ENCODE data around the gene TMEM190. TPM values are rescaled to one million over a fixed set of nuclear protein-coding genes. Genes with fewer than 3 reads are reported as not detected.
A peak's percentile ranks its signal among the peaks of the same experiment; 100 is the strongest.

Gene TMEM190
- total and polyA plus RNA-seq, 2 of the 8 experiments (the other 6 are each of a cell fraction or from before 2014, with no cell fraction given), result 1.6 TPM; not detected in 1

DNA sequence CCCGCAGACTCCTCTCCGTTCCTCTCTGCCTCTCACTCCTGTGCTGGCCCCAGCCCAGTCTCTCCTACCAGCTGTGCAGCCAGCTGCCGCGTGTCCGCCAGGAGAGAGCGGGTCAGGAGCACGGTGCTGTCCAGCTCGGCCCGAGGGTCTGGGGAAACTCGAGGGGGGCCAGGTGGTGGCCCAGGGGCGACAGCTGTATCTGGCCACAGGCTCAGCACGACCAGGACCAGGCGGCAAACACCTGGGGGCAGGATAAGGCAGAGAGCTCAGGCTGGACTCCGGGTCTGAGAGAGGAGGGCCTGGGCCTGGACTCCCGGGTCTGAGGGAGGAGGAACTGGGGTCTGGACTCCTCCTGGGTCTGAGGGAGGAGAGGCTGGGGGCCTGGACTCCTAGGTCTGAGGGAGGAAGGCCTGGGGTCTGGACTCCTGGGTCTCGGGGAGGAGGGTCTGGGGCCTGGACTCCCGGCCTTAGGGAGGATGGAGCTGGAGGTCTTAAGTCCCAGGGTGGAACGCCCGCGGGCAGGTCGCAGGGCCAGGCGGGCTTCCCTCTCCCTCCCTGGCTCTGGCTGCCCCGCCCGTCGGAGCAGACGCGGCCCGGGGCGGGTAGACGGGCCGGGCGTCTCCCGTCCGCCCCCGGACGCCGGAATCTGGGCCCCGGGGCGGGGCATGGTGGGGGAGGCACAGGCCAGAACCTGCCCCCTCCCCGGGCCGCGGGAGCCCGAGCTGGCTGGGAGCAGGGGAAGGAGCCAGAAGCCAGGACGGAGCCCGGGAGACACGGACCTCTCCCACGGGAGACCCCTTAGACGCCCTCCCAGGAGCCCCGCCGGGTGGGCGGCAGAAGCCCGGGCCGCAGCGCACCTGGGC lies 7.7 kb upstream of the TMEM190 start:
- Histone ChIP-seq H2AK5ac (ENCODE audit: low read depth, low read length) (no peak overlapping the region), H2BK15ac (ENCODE audit: low read length) (peak overlapping the region; percentile 46; the same call in 1 of the 2 replicates), H2AFZ (ENCODE audit: low read length) (no peak overlapping the region), H3K23ac (ENCODE audit: insufficient read length) (no peak overlapping the region), H3K27me3 (replicated peaks in 1 of 4; ENCODE audit: control insufficient read depth in 3 of 4, extremely low read depth in 1 of 4, insufficient read depth in 3 of 4, low read length in 3 of 4) (peaks cover 16 to 51% (median 43%) of the 10 kb centered on the region in 4 experiments), H3K9me3 (ENCODE audit: insufficient read depth in 2 of 2, low read depth in 1 of 2, low read length in 1 of 2) (no peaks in the 10 kb centered on the region), H3K4me1 (replicated peaks in 1 of 4; ENCODE audit: control insufficient read depth in 3 of 4, insufficient read depth in 4 of 4, low read length in 3 of 4) (peaks cover 0 to 28% (median 20%) of the 10 kb centered on the region in 4 experiments; a peak in 6 of 7 replicates), H4K20me1 (replicated peaks in 1 of 2; ENCODE audit: control insufficient read depth in 1 of 2, insufficient read depth in 2 of 2, low read length in 2 of 2) (no peaks in the 10 kb centered on the region), H4K91ac (replicated peaks; ENCODE audit: insufficient read length, low read length) (no peak overlapping the region), H3K23me2 (ENCODE audit: low read depth, low read length) (peaks cover 10% of the 10 kb centered on the region; the same call in 1 of the 2 replicates), H3K9ac (replicated peaks in 1 of 4; ENCODE audit: extremely low read depth in 1 of 4, low read depth in 3 of 4, low read length in 3 of 4) (no peak overlapping the region), H3K27ac (ENCODE audit: low read depth, low read length) (no peak overlapping the region), H3K79me1 (ENCODE audit: low read depth, low read length) (no peaks in the 10 kb centered on the region), H2BK20ac (ENCODE audit: low read length) (no peak overlapping the region), H3K36me3 (ENCODE audit: control insufficient read depth in 2 of 4, insufficient read depth in 4 of 4, low read length in 3 of 4) (no peaks in the 10 kb centered on the region), H3K18ac (ENCODE audit: extremely low read depth, low read length) (peak overlapping the region; percentile 60), H3K4me3 (ENCODE audit: extremely low read depth in 1 of 4, insufficient read depth in 2 of 4, low read depth in 3 of 4, low read length in 4 of 4) (peak overlapping the region; percentile 24 to 67 (median 43); a peak in 6 of 8 replicates), H2BK120ac (replicated peaks; ENCODE audit: low read depth, low read length) (peak overlapping the region; percentile 21), H2BK12ac (ENCODE audit: low read depth, low read length) (peak overlapping the region; percentile 43; the same call in 1 of the 2 replicates), H3K14ac (ENCODE audit: insufficient read length) (no peak overlapping the region), H3K56ac (replicated peaks; ENCODE audit: insufficient read length, low read depth, low read length) (no peak overlapping the region), H4K5ac (ENCODE audit: insufficient read length, low read depth, low read length) (no peak overlapping the region), H3K4me2 (ENCODE audit: insufficient read depth in 1 of 2, low read depth in 2 of 2, low read length in 2 of 2) (peak overlapping the region; percentile 58 to 72), H4K8ac (ENCODE audit: extremely low read depth, insufficient read depth, low read length) (peak overlapping the region; percentile 90; the same call in 1 of the 2 replicates), H3K79me2 (ENCODE audit: control insufficient read depth in 1 of 2, insufficient read depth in 2 of 2, low read length in 2 of 2) (no peaks in the 10 kb centered on the region), H2BK5ac (ENCODE audit: low read depth, low read length) (no peak overlapping the region), H3K4ac (replicated peaks; ENCODE audit: insufficient read length, low read depth, low read length) (peak overlapping the region; percentile 91)
- ChIA-PET CTCF (ENCODE audit: partially characterized antibody) (interaction anchor here (0.6 to 1.5 kb wide), 15 partner anchors 10 to 164 kb away, joined by 3 to 8 read pairs (median 3); no protein-coding TSS in a partner anchor), POLR2A (ENCODE audit: partially characterized antibody) (interaction anchor here (0.9 to 7.1 kb wide), 13 partner anchors 8 to 110 kb away, joined by 3 to 58 read pairs (median 5); partner anchors contain the start of genes KMT5C, RPL28, TMEM190 and TMEM238)
- FAIRE-seq (no peak), DNase-seq (ENCODE audit: low read depth in 1 of 2, low spot score in 2 of 2) (no peak)
- WGBS, 2 experiments (ENCODE audit: extremely low coverage in 1 of 2, insufficient coverage in 1 of 2, insufficient read length in 1 of 2, insufficient replicate concordance in 2 of 2, low coverage in 1 of 2, low lambda C conversion rate in 2 of 2, missing lambda C conversion rate in 1 of 2), result 26% methylated on average over 32 of the region's 54 CpGs; no CpG with 5 or more reads in 1 of the 2 experiments
- TF ChIP-seq RNF2 (IDR thresholded peaks at IDR 0.05; ENCODE audit: borderline replicate concordance, low read depth, low read length, missing control alignments, poor library complexity, severe bottlenecking), result no peak
- no peak for TF ChIP-seq RBBP5 (IDR thresholded peaks at IDR 0.05; ENCODE audit: borderline replicate concordance, low read depth, low read length)
- TF ChIP-seq, protein P1, sequence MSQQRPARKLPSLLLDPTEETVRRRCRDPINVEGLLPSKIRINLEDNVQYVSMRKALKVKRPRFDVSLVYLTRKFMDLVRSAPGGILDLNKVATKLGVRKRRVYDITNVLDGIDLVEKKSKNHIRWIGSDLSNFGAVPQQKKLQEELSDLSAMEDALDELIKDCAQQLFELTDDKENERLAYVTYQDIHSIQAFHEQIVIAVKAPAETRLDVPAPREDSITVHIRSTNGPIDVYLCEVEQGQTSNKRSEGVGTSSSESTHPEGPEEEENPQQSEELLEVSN (IDR thresholded peaks at IDR 0.05), result no peak
- TF ChIP-seq PHF8 (conservative IDR thresholded peaks at IDR 0.05; ENCODE audit: low read depth, low read length), result no peak
- no peak for TF ChIP-seq BRCA1 (IDR thresholded peaks at IDR 0.05; ENCODE audit: low read depth, low read length)
- peak; percentile 87 for TF ChIP-seq EGR1 (IDR thresholded peaks at IDR 0.05; ENCODE audit: borderline replicate concordance, low read depth, low read length)
- TF ChIP-seq JUND (IDR thresholded peaks at IDR 0.05; ENCODE audit: low read length), result no peak
- no peak for TF ChIP-seq RXRA (IDR thresholded peaks at IDR 0.05; ENCODE audit: insufficient read depth, low read depth, low read length)
- TF ChIP-seq ZNF274 (IDR thresholded peaks at IDR 0.05; ENCODE audit: borderline replicate concordance, extremely low read depth, low read length), result no peak
- no peak for TF ChIP-seq FOSL1 (IDR thresholded peaks at IDR 0.05; ENCODE audit: insufficient read depth, low read depth, low read length)
